ENCODE measurements around the gene PPFIBP2. TPM values are rescaled to one million over a fixed set of nuclear protein-coding genes. Genes with fewer than 3 reads are reported as not detected.

PPFIBP2 gene
- total RNA-seq, 4 donors from 2014 or later = 7.5 to 12.5 (median 10.0) TPM

DNA sequence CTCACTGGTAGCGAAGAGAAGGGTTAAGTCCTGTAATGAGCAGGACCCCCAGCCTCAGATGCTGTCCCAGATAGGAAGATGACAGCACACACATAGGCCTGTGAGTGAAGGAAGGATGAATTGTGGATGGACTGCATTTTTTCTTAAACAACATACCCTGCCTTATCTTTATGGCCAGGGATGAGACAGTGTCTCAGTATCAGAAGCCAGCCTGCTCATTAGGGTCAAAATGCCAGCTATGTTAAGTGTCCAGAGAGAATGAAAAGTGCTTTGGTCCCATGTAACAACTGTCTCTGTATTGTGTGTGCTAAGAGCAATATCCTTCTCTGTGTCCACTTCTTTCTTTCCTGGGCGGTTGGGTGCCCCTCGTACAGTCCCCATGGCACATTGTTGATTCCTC, 30.2 kb downstream of the PPFIBP2 start:
- TF ChIP-seq CTCF (IDR thresholded peaks at IDR 0.05) (no peak), POLR2AphosphoS5 (IDR thresholded peaks at IDR 0.05) (no peak), POLR2A (IDR thresholded peaks at IDR 0.05; ENCODE audit: low read depth) (no peak), EP300 (IDR thresholded peaks at IDR 0.05) (no peak)
- intact Hi-C loops (cut with DNase I) = no loop called here
- 98% methylated on average over 3 of the region's 3 CpGs for WGBS
- Histone ChIP-seq H3K27ac (replicated peaks in 1 of 4) (no peak overlapping the region), H3K4me3 (no peak overlapping the region), H3K36me3 (no peaks in the 10 kb centered on the region), H3K4me1 (peaks cover 0 to 4% (median 0%) of the 10 kb centered on the region in 4 donors), H3K9me3 (no peaks in the 10 kb centered on the region), H3K27me3 (no peaks in the 10 kb centered on the region)
- no peak for DNase-seq (ENCODE audit: extremely low spot score)

GRCh38 chr11:7545611-7546010, 31.8 kb downstream of the PPFIBP2 start:
- DNase-seq (ENCODE audit: extremely low spot score) = no peak
- TF ChIP-seq CTCF (IDR thresholded peaks at IDR 0.05) = no peak
- no peak for TF ChIP-seq EP300 (IDR thresholded peaks at IDR 0.05)
- TF ChIP-seq POLR2AphosphoS5 (IDR thresholded peaks at IDR 0.05) = no peak
- TF ChIP-seq POLR2A (IDR thresholded peaks at IDR 0.05; ENCODE audit: low read depth) = no peak
- WGBS = 92% methylated on average over 4 of the region's 4 CpGs
- Histone ChIP-seq H3K9me3 (no peaks in the 10 kb centered on the region), H3K4me3 (no peak overlapping the region), H3K4me1 (no peaks in the 10 kb centered on the region), H3K27me3 (no peaks in the 10 kb centered on the region), H3K27ac (replicated peaks in 1 of 4) (no peak overlapping the region), H3K36me3 (peaks cover 0 to 8% (median 0%) of the 10 kb centered on the region in 4 donors)
- intact Hi-C loops (cut with DNase I) = no loop called here

- H3K4me1 ChIP-seq = no peaks in the 10 kb centered on the region
- no peak for TF ChIP-seq EP300 (IDR thresholded peaks at IDR 0.05)
- TF ChIP-seq CTCF (IDR thresholded peaks at IDR 0.05) = no peak
- TF ChIP-seq POLR2AphosphoS5 (IDR thresholded peaks at IDR 0.05) = no peak
- no peak for TF ChIP-seq POLR2A (IDR thresholded peaks at IDR 0.05; ENCODE audit: low read depth)
- no peaks in the 10 kb centered on the region for H3K9me3 ChIP-seq
- no peak overlapping the region for H3K27ac ChIP-seq (replicated peaks in 1 of 4)
- no peak overlapping the region for H3K4me3 ChIP-seq
- H3K36me3 ChIP-seq = peaks cover 0 to 8% (median 0%) of the 10 kb centered on the region in 4 donors
- H3K27me3 ChIP-seq = no peaks in the 10 kb centered on the region
- 92% methylated on average over 3 of the region's 3 CpGs for WGBS
- no peak for DNase-seq (ENCODE audit: extremely low spot score)
- intact Hi-C loops (cut with DNase I) = no loop called here
Observed at GRCh38 chr11:7546324-7546791, 32.6 kb downstream of the PPFIBP2 start.

DNA sequence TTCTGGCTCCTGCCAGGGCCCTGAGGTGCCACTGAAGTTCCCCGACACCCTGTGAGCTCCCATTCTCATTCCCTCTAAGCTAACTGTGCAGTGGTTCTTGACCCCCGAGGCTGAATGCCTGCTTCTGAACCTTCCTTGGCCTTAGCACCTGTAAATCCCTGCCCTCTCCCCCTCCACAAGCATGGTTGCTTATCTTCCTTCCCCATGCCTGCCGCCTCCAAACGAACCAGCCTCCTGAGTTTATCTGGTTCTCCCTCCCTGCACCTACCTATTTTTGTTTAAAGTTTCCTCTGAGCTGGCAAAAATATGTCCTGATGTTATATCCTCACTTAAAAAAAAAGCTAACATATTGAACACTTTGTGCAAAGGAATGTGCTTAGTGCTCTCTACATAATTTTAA, 33.9 kb downstream of the PPFIBP2 start:
- no peak overlapping the region for H3K27ac ChIP-seq (replicated peaks in 1 of 4)
- no peak for DNase-seq (ENCODE audit: extremely low spot score)
- no peaks in the 10 kb centered on the region for H3K9me3 ChIP-seq
- H3K4me1 ChIP-seq = no peaks in the 10 kb centered on the region
- TF ChIP-seq POLR2AphosphoS5 (IDR thresholded peaks at IDR 0.05) (no peak), POLR2A (IDR thresholded peaks at IDR 0.05; ENCODE audit: low read depth) (no peak), EP300 (IDR thresholded peaks at IDR 0.05) (no peak)
- WGBS = 74% methylated on average over 4 of the region's 4 CpGs
- H3K4me3 ChIP-seq = no peak overlapping the region
- no peaks in the 10 kb centered on the region for H3K27me3 ChIP-seq
- peaks cover 0 to 8% (median 0%) of the 10 kb centered on the region in 4 donors for H3K36me3 ChIP-seq
- intact Hi-C loops (cut with DNase I) = no loop called here

DNA sequence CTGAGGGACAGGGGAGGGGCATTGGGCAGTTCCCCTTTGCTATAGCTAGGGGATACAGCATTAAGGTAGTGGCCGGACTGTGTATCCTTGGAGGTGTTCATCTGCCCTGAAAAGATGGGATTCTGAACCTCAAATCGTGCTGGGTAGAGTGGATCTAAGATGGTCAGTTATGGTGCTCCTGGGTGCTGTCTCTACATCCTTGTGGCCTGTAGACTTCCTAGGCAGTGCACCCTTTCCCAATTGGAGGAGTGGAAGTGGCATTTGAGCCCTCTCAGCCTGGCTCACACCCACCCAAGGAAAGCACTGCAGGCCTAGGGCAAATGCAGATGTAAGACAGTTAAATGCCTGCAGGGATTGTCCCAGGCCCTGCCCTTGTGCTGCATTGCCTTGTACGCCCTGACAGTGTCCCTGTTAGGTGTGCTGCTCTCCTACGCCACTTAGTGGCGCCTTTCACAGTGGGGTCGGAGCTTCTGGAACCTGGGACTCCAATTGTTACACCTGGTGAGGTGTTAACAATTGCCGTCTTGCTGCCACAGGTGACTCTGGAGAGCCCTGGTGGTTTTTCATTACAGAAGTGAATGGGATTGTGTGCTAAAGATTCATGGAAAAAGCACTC, 35.0 kb downstream of the PPFIBP2 start:
- DNase-seq (ENCODE audit: extremely low spot score) = no peak
- Histone ChIP-seq H3K9me3 (no peaks in the 10 kb centered on the region), H3K4me3 (no peak overlapping the region), H3K27ac (replicated peaks in 1 of 4) (no peak overlapping the region), H3K27me3 (no peaks in the 10 kb centered on the region), H3K36me3 (peaks cover 0 to 8% (median 0%) of the 10 kb centered on the region in 4 donors), H3K4me1 (no peaks in the 10 kb centered on the region)
- intact Hi-C loops (cut with DNase I) = no loop called here
- WGBS = 68% methylated on average over 5 of the region's 7 CpGs
- TF ChIP-seq EP300 (IDR thresholded peaks at IDR 0.05) (no peak), POLR2AphosphoS5 (IDR thresholded peaks at IDR 0.05) (no peak), POLR2A (IDR thresholded peaks at IDR 0.05; ENCODE audit: low read depth) (no peak), CTCF (IDR thresholded peaks at IDR 0.05) (no peak)

All from esophagus muscularis mucosa (tissue), 4 donors.